MM.1S (cell line): ENCODE measurements around the gene CCDC102A.

Source experiments
- EZH2 ChIP-seq: fragments of 300-600 bp; sonication (generic); optimal IDR thresholded peaks from 2 replicates; pipeline ENCODE3; 2017; ENCODE audit warnings: low read depth, mild to moderate bottlenecking, antibody characterized with exemption, low read length, mixed read lengths
- EZH2phosphoT487 ChIP-seq: fragments of 300-600 bp; sonication (generic); IDR thresholded peaks from 2 replicates; pipeline ENCODE4 v1.6.1; 2018; ENCODE audit warnings: antibody characterized with exemption, low read length

GRCh38 chr16:57548408-57548807 is 12.0 kb upstream of the CCDC102A start:
- no peak for TF ChIP-seq EZH2
- TF ChIP-seq EZH2phosphoT487, result no peak
